GM19328 (cell line): Measurements from ENCODE around the gene HDAC4.

Source experiments
- ATAC-seq: cut with Tn5 transposase; IDR thresholded peaks from one replicate; pipeline ENCODE4 v1.9.1; 2021; ENCODE audit warnings: mild to moderate bottlenecking, moderate library complexity; ENCODE audit not compliant: unreplicated experiment

Gene HDAC4

GRCh38 chr2:239061824-239062570 lies 338.8 kb downstream of the HDAC4 start:
- ATAC-seq: no peak

- no peak for ATAC-seq
Measured at GRCh38 chr2:239061121-239061666, 339.6 kb downstream of the HDAC4 start.

- ATAC-seq: no peak
Measured at GRCh38 chr2:239060676-239061075, 340.1 kb downstream of the HDAC4 start.

GRCh38 chr2:239059854-239060253 lies 341.0 kb downstream of the HDAC4 start:
- no peak for ATAC-seq

GRCh38 chr2:239058766-239059165 lies 342.1 kb downstream of the HDAC4 start:
- ATAC-seq: no peak

GRCh38 chr2:239057533-239057932 lies 343.3 kb downstream of the HDAC4 start:
- ATAC-seq: no peak

GRCh38 chr2:239056611-239057010 lies 344.2 kb downstream of the HDAC4 start:
- no peak for ATAC-seq

- ATAC-seq: no peak
Measured at GRCh38 chr2:239055756-239056493, 344.9 kb downstream of the HDAC4 start.

- no peak for ATAC-seq
Measured at GRCh38 chr2:239054921-239055320, 345.9 kb downstream of the HDAC4 start.

GRCh38 chr2:239053801-239054503 lies 346.9 kb downstream of the HDAC4 start:
- ATAC-seq: no peak

GRCh38 chr2:239052798-239053665 lies 347.8 kb downstream of the HDAC4 start:
- no peak for ATAC-seq

GRCh38 chr2:239051891-239052445 lies 348.9 kb downstream of the HDAC4 start:
- ATAC-seq: no peak

- ATAC-seq: no peak
Measured at GRCh38 chr2:239050252-239050649, 350.6 kb downstream of the HDAC4 start.

- no peak for ATAC-seq
Measured at GRCh38 chr2:239049421-239050251, 351.2 kb downstream of the HDAC4 start.

GRCh38 chr2:239048736-239049135 lies 352.1 kb downstream of the HDAC4 start:
- no peak for ATAC-seq

- ATAC-seq: no peak
Measured at GRCh38 chr2:239047861-239048260, 353.0 kb downstream of the HDAC4 start.

GRCh38 chr2:239047420-239047819 lies 353.4 kb downstream of the HDAC4 start:
- no peak for ATAC-seq

GRCh38 chr2:239046822-239047221 lies 354.0 kb downstream of the HDAC4 start:
- ATAC-seq: no peak

GRCh38 chr2:239044336-239044735 lies 356.5 kb downstream of the HDAC4 start:
- ATAC-seq: no peak
